GM12878 (cell line): ENCODE measurements around the gene FHL2. TPM values are rescaled to one million over a fixed set of nuclear protein-coding genes. Genes with fewer than 3 reads are reported as not detected.

Experiments
- ATAC-seq: fragments of 200-7000 bp; cut with Tn5 transposase; 3 replicates; pipeline ENCODE4 v1.9.1; 2020; ENCODE audit warnings: mild to moderate bottlenecking, moderate library complexity
- BruUV-seq: library from RNA; stranded (reverse); fragments of 400-500 nt; replicated peaks from 2 replicates; lab custom pipeline; 2021; lab: Mats Ljungman, UMichigan
- CTCF ChIA-PET: fragments of 300-600 bp; sonication (Branson Sonifier 250); formaldehyde crosslinking; extraction: SDS; loops from one replicate; lab custom pipeline; 2021; ENCODE audit warnings: inconsistent platforms; lab: Yijun Ruan, JAX
- POLR2A ChIA-PET: fragments of 350-600 bp; formaldehyde crosslinking; extraction: SDS; loops from one replicate; lab custom pipeline; 2021; ENCODE audit warnings: inconsistent platforms; lab: Charles Lee
- RAD21 ChIA-PET: fragments of 300-600 bp; sonication (Branson Sonifier 250); formaldehyde crosslinking; loops from one replicate; lab custom pipeline; 2023; ENCODE audit warnings: antibody characterized with exemption; ENCODE audit not compliant: unreplicated experiment; lab: Charles Lee
- SMC1A ChIA-PET: fragments of 300-600 bp; sonication (Branson Sonifier 250); formaldehyde crosslinking; loops from one replicate; lab custom pipeline; 2023; ENCODE audit not compliant: unreplicated experiment, uncharacterized antibody; lab: Charles Lee
- DNase-seq: peaks from one replicate; pipeline ENCODE4 v3.0.0-alpha.2; 2011; ENCODE audit warnings: low read depth, low spot score
- FAIRE-seq: peaks from 3 replicates; lab custom pipeline; 2011; peaks lifted over from hg19 to GRCh38; lab: Jason Lieb, UNC
- H2AFZ ChIP-seq: 2 replicates; pipeline ENCODE4 v1.6.0; 2011; ENCODE audit warnings: low read depth, low read length, control low read depth; ENCODE audit not compliant: control insufficient read depth
- H3K27ac ChIP-seq: 2 replicates; pipeline ENCODE4 v1.5.1; 2011; ENCODE audit warnings: control low read depth; ENCODE audit not compliant: control insufficient read depth, insufficient read depth
- H3K27me3 ChIP-seq, 2 experiments: replicated peaks in 1 of 2; 2 replicates each; pipeline versions ENCODE4 v1.6.0 to v1.6.1; 2011; ENCODE audit warnings: low read length in 1 of 2; ENCODE audit not compliant: control insufficient read depth in 2 of 2, insufficient read depth in 2 of 2
- H3K36me3 ChIP-seq, 2 experiments: 2 replicates each; pipeline ENCODE4 v1.5.1; 2011; ENCODE audit warnings: low read length in 1 of 2; ENCODE audit not compliant: control insufficient read depth in 2 of 2, insufficient read depth in 2 of 2
- H3K4me1 ChIP-seq: 2 replicates; pipeline ENCODE4 v1.6.1; 2011; ENCODE audit warnings: mild to moderate bottlenecking, low read length, moderate library complexity, mixed read lengths; ENCODE audit not compliant: control insufficient read depth, insufficient read depth
- H3K4me2 ChIP-seq: 2 replicates; pipeline ENCODE4 v1.6.0; 2011; ENCODE audit warnings: control low read depth; ENCODE audit not compliant: control insufficient read depth, insufficient read depth
- H3K4me3 ChIP-seq: fragments of 200-600 bp; sonication (generic); 2 replicates; pipeline ENCODE4 v1.5.1; 2016
- H3K79me2 ChIP-seq: 2 replicates; pipeline ENCODE4 v1.6.0; 2011; ENCODE audit warnings: low read length; ENCODE audit not compliant: control insufficient read depth, insufficient read depth
- H3K9ac ChIP-seq: 2 replicates; pipeline ENCODE4 v1.8.0; 2011; ENCODE audit warnings: low read length, control low read depth, mixed read lengths; ENCODE audit not compliant: control insufficient read depth, insufficient read depth
- H3K9me3 ChIP-seq: replicated peaks from 3 replicates; pipeline ENCODE4 v1.5.1; 2011; ENCODE audit warnings: mild to moderate bottlenecking, low read length; ENCODE audit not compliant: control insufficient read depth, insufficient read depth
- H4K20me1 ChIP-seq: 2 replicates; pipeline ENCODE4 v1.6.0; 2011; ENCODE audit not compliant: control insufficient read depth, insufficient read depth
- BACH1 ChIP-seq: fragments of 450-650 bp; IDR thresholded peaks from 2 replicates; pipeline ENCODE4 v1.6.1; 2017; ENCODE audit warnings: mild to moderate bottlenecking, borderline replicate concordance
- BCLAF1 ChIP-seq: fragments of 450-650 bp; IDR thresholded peaks from 2 replicates; pipeline ENCODE4 v1.6.1; 2017; ENCODE audit warnings: antibody characterized with exemption, mild to moderate bottlenecking, moderate library complexity
- CHD1 ChIP-seq: IDR thresholded peaks from 2 replicates; pipeline ENCODE4 v1.6.1; 2012; ENCODE audit warnings: low read depth, low read length, improper control_type of control experiment
- EZH2 ChIP-seq: IDR thresholded peaks from 2 replicates; pipeline ENCODE4 v1.6.1; 2012; ENCODE audit warnings: low read depth, mild to moderate bottlenecking, control low read depth, inconsistent platforms, low read length, borderline replicate concordance; ENCODE audit not compliant: control insufficient read depth
- KLF5 ChIP-seq: fragments of 450-650 bp; IDR thresholded peaks from 2 replicates; pipeline ENCODE4 v1.6.1; 2014; ENCODE audit warnings: mild to moderate bottlenecking; ENCODE audit not compliant: partially characterized antibody
- NBN ChIP-seq: fragments of 450-650 bp; IDR thresholded peaks from 2 replicates; pipeline ENCODE4 v1.6.1; 2016
- RAD51 ChIP-seq: fragments of 450-650 bp; IDR thresholded peaks from 2 replicates; pipeline ENCODE4 v1.6.1; 2016; ENCODE audit warnings: moderate library complexity, mild to moderate bottlenecking, inconsistent platforms
- SIN3A ChIP-seq: IDR thresholded peaks from 2 replicates; pipeline ENCODE4 v1.6.1; 2012; ENCODE audit warnings: low read depth, low read length, improper control_type of control experiment
- ZBTB40 ChIP-seq: fragments of 450-650 bp; IDR thresholded peaks from 2 replicates; pipeline ENCODE4 v1.6.1; 2016; ENCODE audit warnings: mild to moderate bottlenecking, moderate library complexity, borderline replicate concordance
- ZNF592 ChIP-seq: fragments of 450-650 bp; IDR thresholded peaks from 2 replicates; pipeline ENCODE4 v1.6.1; 2017; ENCODE audit warnings: mild to moderate bottlenecking, moderate library complexity
- WGBS: methylation state at CpG from one replicate; pipeline ENCODE4 v1.1.6; 2016; ENCODE audit warnings: low lambda C conversion rate; ENCODE audit not compliant: insufficient replicate concordance, insufficient coverage; ENCODE audit errors: missing lambda C conversion rate; 5-methylcytosine and 5-hydroxymethylcytosine counted together
- in situ Hi-C: fragments of 300-500 bp; cut with MboI; formaldehyde crosslinking; loops from 9 replicates; pipeline ENCODE4 v1.14.3; 2018; ENCODE audit warnings: mixed read lengths
- intact Hi-C: fragments of 100-400 bp; cut with micrococcal nuclease; formaldehyde crosslinking; loops from one replicate; pipeline ENCODE4 v1.14.2; 2022; ENCODE audit not compliant: unreplicated experiment
- polyA plus RNA-seq, 11 experiments: library from polyadenylated mRNA; depleted of rRNA in 4 of 11; unstranded in 6 of 11; stranded (reverse) in 5 of 11; fragments of >200 nt; fragmentation: Nextera tagmentation in 4 of 11; fragmentation: Illumina TruSeq in 1 of 11; extraction: Ambion mirVana in 4 of 11; extraction: Trizol in 1 of 11; gene quantifications; 1 replicate in 1 of 11; 2 replicates in 10 of 11; pipeline versions ENCODE4 v1.2.1 to v1.2.3, GENCODE V29; 2011 to 2016; ENCODE audit warnings: inconsistent platforms in 2 of 11, missing spikeins in 2 of 11, low read depth in 1 of 11
- total RNA-seq, 4 experiments: library from RNA; depleted of rRNA in 3 of 4; stranded (reverse); fragments of >200 nt in 3 of 4; fragmentation: Illumina TruSeq in 1 of 4; extraction: Trizol in 1 of 4; gene quantifications; 2 replicates each; pipeline versions ENCODE4 v1.2.1 to v1.2.3, GENCODE V29; 2013 to 2021

The FHL2 gene
- total and polyA plus RNA-seq, 10 of the 15 experiments (the other 5 are each of a cell fraction or from before 2014, with no cell fraction given) = 2.2 to 9.9 (median 4.5) TPM

GRCh38 chr2:105324732-105325131, 74.1 kb downstream of the FHL2 start (continued):
- TF ChIP-seq BCLAF1 (no peak), EZH2 (no peak)

- Histone ChIP-seq H3K79me2 (peaks cover 83% of the 10 kb centered on the region), H3K4me2 (peak overlapping the region; percentile 57; the same call in 1 of the 2 replicates), H2AFZ (no peak overlapping the region), H3K9ac (no peak overlapping the region), H3K4me1 (peaks cover 21% of the 10 kb centered on the region), H3K4me3 (peak overlapping the region; percentile 7; the same call in 1 of the 2 replicates), H3K9me3 (no peaks in the 10 kb centered on the region), H3K27me3 (no peaks in the 10 kb centered on the region), H3K36me3 (peaks cover 0 to 8% of the 10 kb centered on the region in 2 experiments; a peak in 2 of 4 replicates), H4K20me1 (no peaks in the 10 kb centered on the region), H3K27ac (peak overlapping the region; percentile 68)
- ChIA-PET POLR2A (no interaction called here), RAD21 (no interaction called here), CTCF (interaction anchor here (0.7 to 1.8 kb wide), 2 partner anchors 13 to 36 kb away, joined by 3 to 4 read pairs; no protein-coding TSS in a partner anchor), SMC1A (interaction anchor here (0.6 to 1.2 kb wide), 2 partner anchors 9 to 11 kb away, joined by 4 to 6 read pairs; no protein-coding TSS in a partner anchor)
- DNase-seq (no peak), ATAC-seq (peak; percentile 19; the same call in 1 of the 3 replicates), FAIRE-seq (peak; percentile 47)
- in situ Hi-C loops (no loop called here), intact Hi-C loops (no loop called here)
- BruUV-seq = no TSS peak
- WGBS = 41% methylated on average over 4 of the region's 4 CpGs
- TF ChIP-seq SIN3A (no peak), ZBTB40 (no peak), EZH2 (no peak), NBN (no peak), KLF5 (no peak), CHD1 (no peak), RAD51 (no peak), BACH1 (no peak), ZNF592 (no peak)
These were observed 74.8 kb downstream of the FHL2 start for GRCh38 chr2:105324101-105324500.
